Common myeloid progenitor, CD34-positive (primary cell): Measurements from ENCODE around the gene CHAF1A.
A peak's percentile ranks its signal among the peaks of the same experiment; 100 is the strongest.

Experiments used
- CTCF ChIA-PET: fragments of 350-600 bp; sonication (Branson Sonifier 250); formaldehyde crosslinking; loops from one replicate; lab custom pipeline; 2021; ENCODE audit warnings: antibody characterized with exemption; lab: Charles Lee
- POLR2A ChIA-PET: fragments of 350-600 bp; sonication (Branson Sonifier 250); formaldehyde crosslinking; loops from one replicate; lab custom pipeline; 2021; ENCODE audit warnings: antibody characterized with exemption; lab: Charles Lee
- DNase-seq, 3 donors: peaks; one replicate each; pipeline versions ENCODE4 v3.0.0 to v3.0.0-alpha.2; 2013
- H3K27ac ChIP-seq, 2 experiments: 1 replicate in 1 of 2; 2 replicates in 1 of 2; pipeline ENCODE4 v1.7.0; 2013; ENCODE audit warnings: inconsistent platforms in 2 of 2, low read length in 2 of 2, mild to moderate bottlenecking in 2 of 2, low read depth in 1 of 2, moderate library complexity in 1 of 2; ENCODE audit not compliant: severe bottlenecking in 2 of 2, insufficient read depth in 1 of 2, poor library complexity in 1 of 2
- H3K27me3 ChIP-seq, 5 experiments: replicated peaks in 2 of 5; 1 replicate in 3 of 5; 2 replicates in 2 of 5; pipeline versions ENCODE4 v1.6.1 to v1.7.0; 2013; ENCODE audit warnings: low read length in 4 of 5, mild to moderate bottlenecking in 2 of 5, moderate library complexity in 2 of 5, inconsistent platforms in 1 of 5; ENCODE audit not compliant: insufficient read depth in 5 of 5, control insufficient read depth in 4 of 5
- H3K36me3 ChIP-seq, 4 experiments: 1 replicate in 2 of 4; 2 replicates in 2 of 4; pipeline versions ENCODE4 v1.6.1 to v1.7.0; 2013; ENCODE audit warnings: low read length in 3 of 4, control low read depth in 1 of 4, mild to moderate bottlenecking in 1 of 4; ENCODE audit not compliant: control insufficient read depth in 4 of 4, insufficient read depth in 4 of 4
- H3K4me1 ChIP-seq, 4 experiments: 1 replicate in 3 of 4; 2 replicates in 1 of 4; pipeline versions ENCODE4 v1.6.1 to v1.7.1; 2013; ENCODE audit warnings: low read length in 3 of 4, mild to moderate bottlenecking in 3 of 4, control low read depth in 1 of 4, inconsistent platforms in 1 of 4, moderate library complexity in 1 of 4; ENCODE audit not compliant: control insufficient read depth in 4 of 4, insufficient read depth in 4 of 4; ENCODE audit errors: control extremely low read depth in 1 of 4
- H3K4me3 ChIP-seq, 7 experiments: 1 replicate in 4 of 7; 2 replicates in 3 of 7; pipeline versions ENCODE4 v1.5.1 to v1.7.0; 2013; ENCODE audit warnings: mild to moderate bottlenecking in 7 of 7, low read length in 6 of 7, moderate library complexity in 6 of 7, inconsistent platforms in 2 of 7, low read depth in 2 of 7, control low read depth in 1 of 7; ENCODE audit not compliant: insufficient read depth in 4 of 7, control insufficient read depth in 1 of 7; ENCODE audit errors: extremely low read depth in 1 of 7
- H3K9me3 ChIP-seq, 5 experiments: 1 replicate in 4 of 5; 2 replicates in 1 of 5; pipeline versions ENCODE4 v1.6.1 to v1.7.1; 2013; ENCODE audit warnings: low read length in 4 of 5, mild to moderate bottlenecking in 2 of 5, inconsistent platforms in 1 of 5, low read depth in 1 of 5, moderate library complexity in 1 of 5; ENCODE audit not compliant: control insufficient read depth in 4 of 5, insufficient read depth in 2 of 5; ENCODE audit errors: control extremely low read depth in 1 of 5
- WGBS: methylation state at CpG from one replicate; pipeline ENCODE4 v1.1.5; 2013; ENCODE audit not compliant: insufficient coverage; 5-methylcytosine and 5-hydroxymethylcytosine counted together

CHAF1A gene

GRCh38 chr19:4374498-4375163 lies 27.8 kb upstream of the CHAF1A start:
- ChIA-PET CTCF (no interaction called here), POLR2A (interaction anchor here (2.2 kb wide), 1 partner anchor 26 kb away, joined by 6 read pairs; the partner anchor contains the start of gene SH3GL1)
- H3K9me3 ChIP-seq, result no peaks in the 10 kb centered on the region
- H3K4me1 ChIP-seq, result peaks cover 0 to 72% (median 49%) of the 10 kb centered on the region in 4 experiments
- H3K27me3 ChIP-seq, result no peaks in the 10 kb centered on the region
- H3K4me3 ChIP-seq, result peak overlapping the region in 1 of 7 experiments; percentile 5
- peak overlapping the region in 1 of 2 experiments; percentile 78 for H3K27ac ChIP-seq
- peaks cover 0 to 20% (median 6%) of the 10 kb centered on the region in 4 experiments for H3K36me3 ChIP-seq
- DNase-seq, result peak in 2 of 3 donors; percentile 60 to 71
- WGBS, result 86% methylated on average over 25 of the region's 27 CpGs

DNA sequence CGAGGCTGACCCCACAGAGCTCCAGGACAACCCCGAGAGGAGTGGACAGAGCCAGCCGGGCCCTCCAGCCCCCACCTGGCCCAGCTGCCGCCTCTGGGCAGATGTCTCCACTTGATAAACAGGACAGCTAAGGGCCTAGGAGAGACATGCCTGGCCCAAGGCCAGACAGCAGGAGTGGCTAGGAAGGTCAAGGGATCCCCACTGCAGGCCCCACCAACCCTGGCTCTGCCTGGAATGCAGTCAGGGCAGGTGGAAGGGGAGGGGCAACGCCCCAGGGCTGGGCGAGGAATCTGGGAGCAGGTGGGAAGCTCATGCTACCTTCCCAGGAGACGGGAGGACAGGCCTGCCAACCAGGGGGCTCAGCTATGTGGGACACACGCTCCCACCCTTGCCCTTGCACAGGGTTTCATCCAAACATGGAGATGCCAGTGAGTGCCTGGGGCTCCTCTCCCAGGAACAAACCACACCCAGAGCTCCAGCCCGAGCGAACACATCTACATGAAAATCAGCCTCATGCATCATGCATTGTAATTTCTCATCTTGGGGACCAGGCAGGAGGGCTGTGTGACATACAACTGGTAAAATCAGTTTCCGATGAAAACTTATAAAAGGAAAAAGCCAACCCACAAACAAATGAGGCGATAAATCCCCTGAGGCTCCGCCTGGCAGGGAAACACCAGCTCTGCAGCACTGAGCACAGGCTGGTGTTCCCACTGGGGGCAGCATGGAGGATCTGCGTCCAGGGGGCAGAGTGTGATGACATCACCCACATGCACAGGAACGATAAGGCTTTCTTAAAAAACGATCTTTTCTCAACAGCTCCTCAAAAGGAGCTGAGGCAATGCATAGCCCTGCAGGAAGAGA lies 27.0 kb upstream of the CHAF1A start:
- 75% methylated on average over 13 of the region's 16 CpGs for WGBS
- ChIA-PET CTCF (interaction anchor here (0.9 to 3.2 kb wide), 6 partner anchors 9 to 23 kb away, joined by 3 to 22 read pairs (median 8); no protein-coding TSS in a partner anchor), POLR2A (interaction anchor here (2.2 kb wide), 1 partner anchor 25 kb away, joined by 6 read pairs; the partner anchor contains the start of gene SH3GL1)
- peak overlapping the region in 1 of 2 experiments; percentile 73 for H3K27ac ChIP-seq
- peaks cover 0 to 72% (median 49%) of the 10 kb centered on the region in 4 experiments for H3K4me1 ChIP-seq
- no peak overlapping the region for H3K4me3 ChIP-seq
- peaks cover 0 to 20% (median 6%) of the 10 kb centered on the region in 4 experiments for H3K36me3 ChIP-seq
- DNase-seq, result peak; percentile 75 to 89 (median 87)
- H3K9me3 ChIP-seq, result no peaks in the 10 kb centered on the region
- no peaks in the 10 kb centered on the region for H3K27me3 ChIP-seq

- peaks cover 0 to 20% (median 4%) of the 10 kb centered on the region in 4 experiments for H3K36me3 ChIP-seq
- no peaks in the 10 kb centered on the region for H3K27me3 ChIP-seq
- ChIA-PET CTCF (interaction anchor here (0.9 to 3.2 kb wide), 7 partner anchors 9 to 24 kb away, joined by 3 to 22 read pairs (median 7); no protein-coding TSS in a partner anchor), POLR2A (interaction anchor here (2.2 kb wide), 1 partner anchor 24 kb away, joined by 6 read pairs; the partner anchor contains the start of gene SH3GL1)
- H3K9me3 ChIP-seq, result no peaks in the 10 kb centered on the region
- H3K4me3 ChIP-seq, result no peak overlapping the region
- peaks cover 3 to 71% (median 47%) of the 10 kb centered on the region in 4 experiments for H3K4me1 ChIP-seq
- peak overlapping the region in 1 of 2 experiments; percentile 64 for H3K27ac ChIP-seq
- no peak for DNase-seq
- 78% methylated on average over 12 of the region's 16 CpGs for WGBS
Observed at GRCh38 chr19:4376028-4376670, 26.3 kb upstream of the CHAF1A start.

DNA sequence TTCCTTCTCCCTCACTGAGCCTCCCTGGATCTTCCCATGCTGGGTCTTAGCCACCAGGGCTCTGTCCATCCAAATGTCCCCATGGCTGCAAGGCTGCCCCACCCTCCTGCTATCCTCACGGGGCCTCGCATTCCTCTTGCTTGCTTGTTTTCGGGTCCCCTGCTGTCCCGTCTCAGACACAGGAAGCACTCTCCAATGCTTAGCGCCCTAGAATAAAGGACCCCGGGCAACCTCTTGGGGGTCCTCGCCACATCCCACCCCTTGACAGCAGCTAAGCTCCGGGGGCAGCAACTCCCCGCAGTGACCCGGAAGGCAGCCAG lies 25.8 kb upstream of the CHAF1A start:
- Histone ChIP-seq H3K36me3 (peaks cover 0 to 17% (median 3%) of the 10 kb centered on the region in 4 experiments), H3K4me3 (no peak overlapping the region), H3K9me3 (no peaks in the 10 kb centered on the region), H3K27ac (peak overlapping the region in 1 of 2 experiments; percentile 64), H3K27me3 (no peaks in the 10 kb centered on the region), H3K4me1 (peaks cover 3 to 66% (median 45%) of the 10 kb centered on the region in 4 experiments)
- POLR2A ChIA-PET, result interaction anchor here (2.2 kb wide), 1 partner anchor 24 kb away, joined by 6 read pairs; the partner anchor contains the start of gene SH3GL1
- no peak for DNase-seq
- 99% methylated on average over 10 of the region's 10 CpGs for WGBS
- CTCF ChIA-PET, result interaction anchor here (1.1 to 3.2 kb wide), 7 partner anchors 9 to 24 kb away, joined by 3 to 22 read pairs (median 7); partner anchors contain the start of gene SH3GL1

GRCh38 chr19:4376991-4377781 lies 25.3 kb upstream of the CHAF1A start:
- Histone ChIP-seq H3K9me3 (no peaks in the 10 kb centered on the region), H3K4me1 (peaks cover 3 to 62% (median 45%) of the 10 kb centered on the region in 4 experiments), H3K27ac (no peak overlapping the region), H3K4me3 (no peak overlapping the region), H3K36me3 (peaks cover 0 to 14% (median 3%) of the 10 kb centered on the region in 4 experiments), H3K27me3 (no peaks in the 10 kb centered on the region)
- CTCF ChIA-PET, result interaction anchor here (1.1 to 3.2 kb wide), 7 partner anchors 7 to 25 kb away, joined by 3 to 22 read pairs (median 4); partner anchors contain the start of gene SH3GL1
- POLR2A ChIA-PET, result no interaction called here
- 96% methylated on average over 22 of the region's 23 CpGs for WGBS
- no peak for DNase-seq

DNA sequence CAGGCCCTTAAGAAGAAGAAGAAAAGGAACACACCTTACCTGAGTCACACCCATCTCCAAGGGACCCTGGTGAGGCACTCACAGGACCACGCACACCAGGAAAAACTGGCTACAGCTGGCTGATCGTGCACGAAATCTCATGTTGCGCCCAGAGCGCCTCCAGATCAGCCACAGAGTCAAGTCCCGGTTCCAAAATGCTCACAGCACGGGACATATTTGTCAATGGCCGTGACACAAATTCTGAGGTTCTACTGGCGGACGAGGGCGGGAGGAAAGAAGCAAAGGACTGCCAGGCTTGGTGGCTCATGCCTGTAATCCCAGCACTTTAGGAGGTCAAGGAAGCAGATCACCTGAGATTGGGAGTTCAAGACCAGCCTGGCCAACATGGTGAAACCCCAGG lies 23.6 kb upstream of the CHAF1A start:
- Histone ChIP-seq H3K4me1 (peaks cover 3 to 46% (median 41%) of the 10 kb centered on the region in 4 experiments), H3K27ac (no peak overlapping the region), H3K9me3 (no peaks in the 10 kb centered on the region), H3K4me3 (no peak overlapping the region), H3K36me3 (peaks cover 0 to 20% (median 7%) of the 10 kb centered on the region in 4 experiments), H3K27me3 (no peaks in the 10 kb centered on the region)
- POLR2A ChIA-PET, result no interaction called here
- no peak for DNase-seq
- WGBS, result 94% methylated on average over 11 of the region's 11 CpGs
- CTCF ChIA-PET, result interaction anchor here (1.3 kb wide), 1 partner anchor 9 kb away, joined by 3 read pairs; no protein-coding TSS in a partner anchor
